Fibroblast of lung (primary cell): Measurements from ENCODE around the gene RBM11. TPM values are rescaled to one million over a fixed set of nuclear protein-coding genes. Genes with fewer than 3 reads are reported as not detected.

Source experiments
- DNase-seq, 2 donors: peaks; one replicate each; pipeline versions ENCODE4 v3.0.0 to v3.0.0-alpha.2; 2010; ENCODE audit warnings: low read depth in 2 of 2
- H2AFZ ChIP-seq: 2 replicates; pipeline ENCODE4 v1.5.1; 2012; ENCODE audit warnings: low read length, control low read depth, inconsistent platforms
- H3K27ac ChIP-seq: 2 replicates; pipeline ENCODE4 v1.5.1; 2011; ENCODE audit warnings: low read length, control low read depth; ENCODE audit not compliant: insufficient read depth
- H3K27me3 ChIP-seq: 2 replicates; pipeline ENCODE4 v1.5.1; 2011; ENCODE audit warnings: mild to moderate bottlenecking, low read length; ENCODE audit not compliant: control insufficient read depth, insufficient read depth
- H3K36me3 ChIP-seq: 2 replicates; pipeline ENCODE4 v1.5.1; 2011; ENCODE audit warnings: low read length; ENCODE audit not compliant: control insufficient read depth, insufficient read depth
- H3K4me1 ChIP-seq: 2 replicates; pipeline ENCODE4 v1.5.1; 2011; ENCODE audit warnings: low read length; ENCODE audit not compliant: control insufficient read depth, insufficient read depth; ENCODE audit errors: extremely low read depth
- H3K4me2 ChIP-seq: 2 replicates; pipeline ENCODE4 v1.5.1; 2011; ENCODE audit warnings: low read length, control low read depth; ENCODE audit not compliant: insufficient read depth; ENCODE audit errors: extremely low read depth
- H3K4me3 ChIP-seq, 4 experiments: fragments of 200-600 bp in 1 of 4; sonication (generic) in 1 of 4; replicated peaks in 1 of 4; 2 replicates each; pipeline ENCODE4 v1.5.1; 2011 to 2016; ENCODE audit warnings: low read length in 4 of 4, low read depth in 3 of 4, mild to moderate bottlenecking in 3 of 4, control low read depth in 2 of 4, inconsistent platforms in 1 of 4, mixed read lengths in 1 of 4; ENCODE audit not compliant: insufficient read depth in 1 of 4; ENCODE audit errors: control extremely low read depth in 1 of 4
- H3K79me2 ChIP-seq: 2 replicates; pipeline ENCODE4 v1.5.1; 2012; ENCODE audit warnings: mild to moderate bottlenecking, low read length, inconsistent platforms; ENCODE audit not compliant: control insufficient read depth, insufficient read depth
- H3K9ac ChIP-seq: 2 replicates; pipeline ENCODE4 v1.5.1; 2011; ENCODE audit warnings: mild to moderate bottlenecking, low read length, control low read depth; ENCODE audit not compliant: insufficient read depth
- H3K9me3 ChIP-seq: 2 replicates; pipeline ENCODE4 v1.5.1; 2012; ENCODE audit warnings: low read depth, low read length; ENCODE audit not compliant: control insufficient read depth, insufficient read depth
- H4K20me1 ChIP-seq: 2 replicates; pipeline ENCODE4 v1.5.1; 2011; ENCODE audit warnings: low read length; ENCODE audit not compliant: control insufficient read depth, insufficient read depth; ENCODE audit errors: extremely low read depth
- CTCF ChIP-seq, 2 donors: IDR thresholded peaks in 1 of 2; conservative IDR thresholded peaks in 1 of 2; 1 replicate in 1 of 2; 2 replicates in 1 of 2; pipeline ENCODE4 v1.5.1; 2011 to 2012; ENCODE audit warnings: low read length in 2 of 2, control low read depth in 1 of 2, inconsistent platforms in 1 of 2, low read depth in 1 of 2, mild to moderate bottlenecking in 1 of 2
- EZH2 ChIP-seq: IDR thresholded peaks from 2 replicates; pipeline ENCODE4 v1.5.1; 2012; ENCODE audit warnings: low read length, control low read depth, mild to moderate bottlenecking; ENCODE audit errors: missing control alignments
- polyA plus RNA-seq, 2 donors: library from polyadenylated mRNA; depleted of rRNA in 1 of 2; stranded (reverse) in 1 of 2; unstranded in 1 of 2; fragments of >200 nt; gene quantifications; 2 replicates each; pipeline ENCODE4 v1.2.1, GENCODE V29; 2011 to 2012; ENCODE audit warnings: missing spikeins in 1 of 2
- total RNA-seq: library from RNA; depleted of rRNA; stranded (reverse); fragments of >200 nt; gene quantifications from 2 replicates; pipeline ENCODE4 v1.2.1, GENCODE V29; 2014

RBM11 gene
- total and polyA plus RNA-seq, 2 donors (not counting 1 experiment from before 2014, with no cell fraction given), result 0.11 to 0.17 TPM

- no peaks in the 10 kb centered on the region for H3K9me3 ChIP-seq
- no peaks in the 10 kb centered on the region for H3K27me3 ChIP-seq
- no peak for TF ChIP-seq EZH2
- TF ChIP-seq CTCF (conservative IDR thresholded peaks at IDR 0.05 in 1 of 2, IDR thresholded peaks at IDR 0.05 in 1 of 2; ENCODE audit: low read depth in 1 of 2, low read length in 2 of 2), result no peak
- H3K4me2 ChIP-seq, result no peak within 1 kb of the TSS
- no peak within 1 kb of the TSS for H3K27ac ChIP-seq
- H4K20me1 ChIP-seq, result no peaks in the 10 kb centered on the region
- DNase-seq, result no peak
- H3K36me3 ChIP-seq, result no peaks in the 10 kb centered on the region
- no peak within 1 kb of the TSS for H2AFZ ChIP-seq
- no peak within 1 kb of the TSS for H3K4me3 ChIP-seq
- H3K9ac ChIP-seq, result no peak within 1 kb of the TSS
- no peaks in the 10 kb centered on the region for H3K79me2 ChIP-seq
- H3K4me1 ChIP-seq, result no peaks in the 10 kb centered on the region
Observed at GRCh38 chr21:14210738-14211137, 5.2 kb upstream of the RBM11 start, which contains the start of gene LIPI. Gene LIPI, minus strand, starts transcription at chr21:14210955. Its CDS starts 110 bp downstream, at chr21:14210845.

GRCh38 chr21:14213164-14213563, 2.8 kb upstream of the RBM11 start:
- H2AFZ ChIP-seq, result no peak overlapping the region
- no peak overlapping the region for H3K4me3 ChIP-seq
- H3K9ac ChIP-seq, result no peak overlapping the region
- no peak overlapping the region for H3K4me2 ChIP-seq
- DNase-seq, result no peak
- TF ChIP-seq EZH2, result no peak
- no peak for TF ChIP-seq CTCF (conservative IDR thresholded peaks at IDR 0.05 in 1 of 2, IDR thresholded peaks at IDR 0.05 in 1 of 2; ENCODE audit: low read depth in 1 of 2, low read length in 2 of 2)
- H3K27ac ChIP-seq, result no peak overlapping the region
- no peaks in the 10 kb centered on the region for H3K27me3 ChIP-seq
- H3K79me2 ChIP-seq, result no peaks in the 10 kb centered on the region
- no peaks in the 10 kb centered on the region for H3K9me3 ChIP-seq
- no peaks in the 10 kb centered on the region for H3K4me1 ChIP-seq
- H3K36me3 ChIP-seq, result no peaks in the 10 kb centered on the region
- H4K20me1 ChIP-seq, result no peaks in the 10 kb centered on the region

- Histone ChIP-seq H4K20me1 (no peaks in the 10 kb centered on the region), H3K79me2 (no peaks in the 10 kb centered on the region), H3K9ac (no peak overlapping the region), H3K4me3 (no peak overlapping the region), H3K27me3 (no peaks in the 10 kb centered on the region), H3K4me1 (no peaks in the 10 kb centered on the region), H3K4me2 (no peak overlapping the region), H2AFZ (no peak overlapping the region), H3K9me3 (no peaks in the 10 kb centered on the region), H3K27ac (no peak overlapping the region), H3K36me3 (no peaks in the 10 kb centered on the region)
- DNase-seq, result no peak
- no peak for TF ChIP-seq CTCF (conservative IDR thresholded peaks at IDR 0.05 in 1 of 2, IDR thresholded peaks at IDR 0.05 in 1 of 2; ENCODE audit: low read depth in 1 of 2, low read length in 2 of 2)
- no peak for TF ChIP-seq EZH2
Observed at GRCh38 chr21:14223365-14223764, 7.4 kb downstream of the RBM11 start.
